Measurements from ENCODE around the gene PRAMEF7.
"Not testable (repeated sequence)": the region's sequence is repeated elsewhere in the genome, so short reads cannot be mapped to it uniquely, and the experiment has no call there.

Gene PRAMEF7

DNA sequence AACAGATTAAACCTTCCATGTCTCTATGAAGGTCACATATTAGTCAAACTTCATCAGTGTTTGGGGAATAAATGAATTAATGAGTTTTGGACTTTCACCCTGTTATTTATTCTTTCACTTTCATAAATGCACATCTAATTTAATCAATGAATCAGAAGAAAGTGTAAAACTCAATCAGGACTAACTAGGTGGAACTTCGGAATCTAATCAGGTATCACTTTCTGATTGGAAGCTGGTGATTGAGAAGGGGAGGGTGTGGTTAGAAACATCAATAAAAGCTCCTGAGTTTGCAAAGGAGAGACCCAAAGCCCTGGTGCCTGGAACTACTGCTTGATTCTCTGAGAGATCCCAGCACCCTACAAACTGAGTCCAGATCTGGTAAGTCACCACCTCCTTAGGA lies at the start of gene PRAMEF7:
TSS of gene PRAMEF7 (plus strand) at position 301 of the 400 bp plus-strand sequence. CDS start 1,083 bp downstream, outside the sequence.
- not testable (repeated sequence) for H3K4me3 Mint-ChIP-seq, H3K36me3 Mint-ChIP-seq, H3K9me3 Mint-ChIP-seq, H3K4me1 Mint-ChIP-seq, H3K27me3 Mint-ChIP-seq, H3K27ac Mint-ChIP-seq

DNA sequence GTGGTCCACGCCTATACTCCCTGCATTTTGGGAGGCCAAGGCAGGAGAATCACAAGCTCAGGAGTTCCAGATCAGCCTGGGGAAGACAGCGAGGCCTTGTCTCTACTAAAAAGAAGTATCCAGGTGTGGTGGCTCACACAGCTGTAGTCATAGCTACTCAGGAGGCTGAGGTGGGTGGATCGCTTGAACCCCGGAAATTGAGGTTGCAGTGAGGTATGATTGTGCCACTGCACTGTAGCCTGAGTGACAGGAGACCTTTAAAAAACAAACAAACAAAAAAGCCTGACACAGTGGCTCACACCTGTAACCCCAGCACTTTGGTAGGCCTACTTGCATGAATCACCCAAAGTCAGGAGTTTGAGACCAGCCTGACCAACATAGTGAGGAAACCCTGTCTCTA lies 38.0 kb upstream of the PRAMEF7 start:
- H3K4me3 Mint-ChIP-seq, H3K9me3 Mint-ChIP-seq, H3K36me3 Mint-ChIP-seq, H3K4me1 Mint-ChIP-seq, H3K27ac Mint-ChIP-seq, H3K27me3 Mint-ChIP-seq: not testable (repeated sequence)

DNA sequence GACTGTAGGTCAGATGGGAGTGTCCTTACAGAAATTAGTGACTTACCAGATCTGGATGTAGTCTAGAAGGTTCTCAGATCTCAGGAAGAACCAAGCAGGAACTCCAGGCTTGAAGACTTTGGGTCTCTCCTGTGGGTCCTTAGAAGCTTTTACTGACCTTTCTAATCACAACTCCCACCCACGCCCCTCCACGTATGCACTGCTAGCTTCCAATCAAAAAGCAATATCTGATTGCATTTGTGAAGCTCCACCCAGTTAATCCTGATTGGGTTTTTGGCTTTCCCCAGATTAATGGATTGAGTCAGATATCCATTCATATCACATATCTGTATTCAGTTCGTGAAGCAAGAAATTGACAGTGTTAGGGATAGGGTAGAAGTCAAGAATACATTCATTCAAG lies 30.3 kb upstream of the PRAMEF7 start, which contains the start of gene PRAMEF4:
TSS of gene PRAMEF4 (minus strand) at position 101 of the 400 bp plus-strand sequence. CDS start 2,807 bp downstream, outside the sequence.
- not testable (repeated sequence) for H3K9me3 Mint-ChIP-seq, H3K4me3 Mint-ChIP-seq, H3K27me3 Mint-ChIP-seq, H3K4me1 Mint-ChIP-seq, H3K36me3 Mint-ChIP-seq, H3K27ac Mint-ChIP-seq

DNA sequence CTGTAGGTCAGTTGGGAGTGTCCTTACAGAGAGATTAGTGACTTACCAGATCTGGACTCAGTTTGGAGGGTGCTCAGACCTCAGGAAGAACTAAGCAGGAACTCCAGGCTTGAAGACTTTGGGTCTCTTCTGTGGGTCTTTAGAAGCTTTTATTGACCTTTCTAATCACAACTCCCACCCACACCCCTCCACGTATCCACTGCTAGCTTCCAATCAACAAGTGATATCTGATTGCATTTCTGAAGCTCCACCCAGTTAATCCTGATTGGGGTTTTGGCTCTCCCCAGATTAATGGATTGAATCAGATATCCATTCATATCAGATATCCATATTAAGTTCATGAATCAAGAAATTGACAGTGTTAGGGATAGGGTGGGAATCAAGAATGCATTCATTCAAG lies 18.2 kb upstream of the PRAMEF7 start, which contains the start of gene PRAMEF10:
TSS of gene PRAMEF10 (minus strand) at position 101 of the 400 bp plus-strand sequence. CDS start 2,423 bp downstream, outside the sequence.
- not testable (repeated sequence) for H3K4me1 Mint-ChIP-seq, H3K27ac Mint-ChIP-seq, H3K4me3 Mint-ChIP-seq, H3K27me3 Mint-ChIP-seq, H3K36me3 Mint-ChIP-seq, H3K9me3 Mint-ChIP-seq

DNA sequence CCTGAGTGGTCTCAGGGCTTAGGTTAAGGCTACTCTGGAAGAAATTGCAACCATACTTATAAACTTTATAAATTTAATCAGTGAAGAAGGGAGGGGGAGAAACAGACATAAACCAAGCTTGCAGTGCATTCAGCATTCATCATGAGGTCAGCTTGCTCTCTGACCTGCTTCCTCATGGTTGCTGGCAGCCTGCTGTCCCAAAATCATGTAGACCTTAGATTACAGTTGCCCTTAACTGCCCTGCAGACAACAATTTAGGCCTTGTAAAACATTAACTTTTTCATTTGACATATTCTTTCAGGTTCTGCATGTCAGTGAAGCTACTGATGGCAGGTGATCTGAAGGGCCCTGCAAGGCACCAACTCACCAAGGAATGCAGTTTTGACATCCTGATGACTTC lies 17.2 kb upstream of the PRAMEF7 start:
- H3K27ac Mint-ChIP-seq, result not testable (repeated sequence)

DNA sequence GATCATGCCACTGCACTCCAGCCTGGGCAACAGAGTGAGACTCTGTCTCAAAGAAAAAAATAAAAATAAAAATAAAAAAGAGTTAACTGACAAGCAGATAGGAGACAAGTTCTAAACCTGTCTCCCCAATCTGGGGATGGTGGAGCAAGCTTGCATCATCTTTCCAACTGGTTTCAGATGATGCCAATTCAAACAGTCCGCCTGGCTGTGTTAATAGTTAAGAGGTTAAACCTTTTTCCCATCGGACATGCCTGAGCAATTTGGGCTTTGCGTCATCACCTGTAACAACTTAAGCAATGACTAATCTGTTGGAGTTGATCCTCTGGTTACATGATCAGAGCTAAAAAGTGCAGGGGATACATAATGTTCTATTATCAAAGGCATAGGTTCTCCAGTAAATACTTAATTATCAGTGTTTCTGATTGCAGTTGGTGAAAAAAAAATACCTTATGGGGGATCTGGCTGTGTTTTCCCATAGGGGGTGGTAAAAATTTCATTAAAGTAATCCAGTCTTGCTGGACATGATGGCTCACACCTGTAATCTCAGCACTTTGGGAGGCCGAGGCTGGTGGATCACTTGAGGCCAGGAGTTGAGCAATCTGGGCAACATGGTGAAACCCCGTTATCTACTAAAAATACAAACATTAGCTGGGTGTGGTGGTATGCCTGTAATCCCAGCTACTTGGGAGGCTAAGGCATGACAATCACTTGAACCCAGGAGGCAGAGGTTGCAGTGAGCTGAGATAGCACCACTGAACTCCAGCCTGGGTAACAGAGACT lies 12.4 kb upstream of the PRAMEF7 start:
- not testable (repeated sequence) for H3K27me3 Mint-ChIP-seq, H3K27ac Mint-ChIP-seq, H3K4me1 Mint-ChIP-seq, H3K4me3 Mint-ChIP-seq, H3K36me3 Mint-ChIP-seq, H3K9me3 Mint-ChIP-seq

More for the DNA sequence above, 17.2 kb upstream of the PRAMEF7 start:
- not testable (repeated sequence) for H3K9me3 Mint-ChIP-seq, H3K27me3 Mint-ChIP-seq, H3K36me3 Mint-ChIP-seq, H3K4me1 Mint-ChIP-seq, H3K4me3 Mint-ChIP-seq

DNA sequence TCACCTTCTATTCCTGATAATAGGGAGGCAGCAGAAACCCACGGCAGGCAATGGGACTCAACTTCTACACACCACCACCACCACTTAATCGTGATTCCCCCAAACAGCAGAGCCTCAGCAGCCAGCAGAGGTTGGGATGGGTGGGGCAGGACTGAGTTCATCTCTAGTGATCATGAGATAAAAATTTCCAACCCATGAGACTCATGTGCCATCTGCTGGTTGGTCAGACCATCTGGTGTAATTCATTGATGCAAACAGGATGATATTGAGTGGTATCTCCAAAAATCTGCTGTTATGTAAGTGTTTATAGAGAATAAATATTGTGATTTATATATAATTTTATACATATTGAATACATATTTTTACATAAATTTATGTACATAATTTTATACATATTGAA lies 5.3 kb downstream of the PRAMEF7 start:
- not testable (repeated sequence) for H3K27ac Mint-ChIP-seq, H3K4me3 Mint-ChIP-seq, H3K4me1 Mint-ChIP-seq, H3K36me3 Mint-ChIP-seq, H3K9me3 Mint-ChIP-seq, H3K27me3 Mint-ChIP-seq

DNA sequence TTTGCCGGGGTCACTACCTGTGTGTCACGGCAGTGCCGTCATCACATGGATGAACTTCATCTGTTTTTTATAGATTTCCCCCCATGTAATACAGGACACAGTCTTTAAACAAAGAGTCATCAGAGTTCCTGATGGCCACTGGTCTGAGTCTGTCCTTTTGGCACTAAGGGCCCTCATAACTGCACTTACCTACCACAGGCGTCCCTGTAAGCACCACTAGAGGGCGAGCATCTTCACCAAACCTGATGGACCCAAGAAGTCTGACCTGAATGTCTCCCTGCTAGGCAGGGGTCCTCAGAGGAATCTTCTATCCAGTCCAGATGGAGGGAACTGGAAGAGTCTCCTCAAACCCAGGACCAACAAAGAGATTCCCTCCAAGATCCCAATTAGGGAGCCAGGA lies 8.0 kb downstream of the PRAMEF7 start:
- not testable (repeated sequence) for H3K4me1 Mint-ChIP-seq, H3K36me3 Mint-ChIP-seq, H3K27ac Mint-ChIP-seq, H3K9me3 Mint-ChIP-seq, H3K27me3 Mint-ChIP-seq, H3K4me3 Mint-ChIP-seq

DNA sequence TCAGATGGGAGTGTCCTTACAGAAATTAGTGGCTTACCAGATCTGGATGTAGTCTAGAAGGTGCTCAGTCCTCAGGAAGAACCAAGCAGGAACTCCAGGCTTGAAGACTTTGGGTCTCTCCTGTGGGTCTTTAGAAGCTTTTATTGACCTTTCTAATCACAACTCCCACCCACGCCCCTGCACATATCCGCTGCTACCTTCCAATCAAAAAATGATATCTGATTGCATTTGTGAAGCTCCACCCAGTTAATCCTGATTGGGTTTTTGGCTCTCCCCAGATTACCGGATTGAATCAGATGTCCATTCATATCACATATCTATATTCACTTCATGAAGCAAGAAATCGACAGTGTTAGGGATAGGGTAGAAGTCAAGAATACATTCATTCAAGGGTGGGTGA lies 31.1 kb downstream of the PRAMEF7 start, which contains the start of gene PRAMEF6:
TSS of gene PRAMEF6 (minus strand) at position 101 of the 400 bp plus-strand sequence. CDS start 5,062 bp downstream, outside the sequence.
- not testable (repeated sequence) for H3K4me1 Mint-ChIP-seq, H3K9me3 Mint-ChIP-seq, H3K27me3 Mint-ChIP-seq, H3K4me3 Mint-ChIP-seq, H3K36me3 Mint-ChIP-seq, H3K27ac Mint-ChIP-seq

All from activated naive CD4-positive, alpha-beta T cell treated with anti-CD3 and anti-CD28 coated beads, Interleukin-2, amount 50 U/mL, for 24 hours (primary cell).